ENCODE results near the gene KIF20B. TPM values are rescaled to one million over a fixed set of nuclear protein-coding genes. Genes with fewer than 3 reads are reported as not detected.

KIF20B gene
- total and polyA plus RNA-seq, 2 of the 8 experiments (the other 6 are each of a cell fraction or from before 2014, with no cell fraction given): 4.5 to 72.0 TPM

- TF ChIP-seq CEBPB (IDR thresholded peaks at IDR 0.05; ENCODE audit: low read depth, low read length) (no peak), RFX5 (IDR thresholded peaks at IDR 0.05; ENCODE audit: borderline replicate concordance, low read depth, low read length) (no peak), KDM1A (IDR thresholded peaks at IDR 0.05; ENCODE audit: borderline replicate concordance, low read length) (no peak)
Observed at GRCh38 chr10:89734616-89735015, 33.2 kb downstream of the KIF20B start (continued).
